GM18499 (cell line): ENCODE measurements around the gene RAG2.
A peak's percentile ranks its signal among the peaks of the same experiment; 100 is the strongest.

ENCODE experiments used
- ATAC-seq: cut with Tn5 transposase; IDR thresholded peaks from one replicate; pipeline ENCODE4 v1.9.1; 2021; ENCODE audit warnings: moderate number of reproducible peaks; ENCODE audit not compliant: insufficient read depth, unreplicated experiment

RAG2 gene

DNA sequence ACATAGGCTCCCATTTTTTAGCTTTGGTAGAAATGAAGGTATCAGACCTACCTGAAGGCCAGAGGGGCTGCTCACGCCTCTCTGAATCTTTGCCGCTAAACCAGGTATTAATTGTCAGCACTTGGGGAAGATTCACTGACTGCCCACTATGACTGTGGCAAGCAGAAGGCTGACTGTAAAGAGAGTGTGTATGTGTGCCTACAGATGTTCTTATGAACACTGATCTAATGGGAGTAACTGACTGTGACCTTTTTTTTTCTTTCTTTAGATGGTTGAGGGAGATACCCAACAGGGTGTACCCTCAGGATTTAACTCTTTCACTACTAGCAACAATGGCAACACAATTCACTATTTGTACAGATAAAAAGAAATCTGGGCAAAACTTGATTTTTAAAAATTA lies at the start of gene RAG2:
Gene RAG2 (minus strand): TSS at position 186 of the 400 bp plus-strand sequence. CDS start 4,068 bp downstream, outside the sequence.
- ATAC-seq = no peak

DNA sequence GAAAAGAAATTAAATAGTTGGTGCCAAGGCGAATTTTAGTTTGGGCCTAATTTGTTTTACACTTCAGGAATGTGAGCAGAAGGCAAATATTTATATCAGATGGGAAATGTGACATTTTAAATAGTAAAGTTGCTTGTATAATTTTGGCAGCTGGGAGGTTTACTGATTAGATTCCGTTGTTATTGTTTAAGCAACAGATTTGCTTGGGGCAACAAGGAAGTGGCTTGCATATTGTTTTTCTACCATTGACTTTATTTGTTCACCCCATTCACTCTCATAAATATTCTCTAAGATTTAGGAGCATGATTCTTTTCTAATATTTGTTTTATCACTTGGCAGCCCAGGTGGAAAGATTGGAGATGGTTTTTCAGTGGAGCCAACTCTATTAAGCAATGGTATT lies 40.5 kb upstream of the RAG2 start:
- no peak for ATAC-seq

DNA sequence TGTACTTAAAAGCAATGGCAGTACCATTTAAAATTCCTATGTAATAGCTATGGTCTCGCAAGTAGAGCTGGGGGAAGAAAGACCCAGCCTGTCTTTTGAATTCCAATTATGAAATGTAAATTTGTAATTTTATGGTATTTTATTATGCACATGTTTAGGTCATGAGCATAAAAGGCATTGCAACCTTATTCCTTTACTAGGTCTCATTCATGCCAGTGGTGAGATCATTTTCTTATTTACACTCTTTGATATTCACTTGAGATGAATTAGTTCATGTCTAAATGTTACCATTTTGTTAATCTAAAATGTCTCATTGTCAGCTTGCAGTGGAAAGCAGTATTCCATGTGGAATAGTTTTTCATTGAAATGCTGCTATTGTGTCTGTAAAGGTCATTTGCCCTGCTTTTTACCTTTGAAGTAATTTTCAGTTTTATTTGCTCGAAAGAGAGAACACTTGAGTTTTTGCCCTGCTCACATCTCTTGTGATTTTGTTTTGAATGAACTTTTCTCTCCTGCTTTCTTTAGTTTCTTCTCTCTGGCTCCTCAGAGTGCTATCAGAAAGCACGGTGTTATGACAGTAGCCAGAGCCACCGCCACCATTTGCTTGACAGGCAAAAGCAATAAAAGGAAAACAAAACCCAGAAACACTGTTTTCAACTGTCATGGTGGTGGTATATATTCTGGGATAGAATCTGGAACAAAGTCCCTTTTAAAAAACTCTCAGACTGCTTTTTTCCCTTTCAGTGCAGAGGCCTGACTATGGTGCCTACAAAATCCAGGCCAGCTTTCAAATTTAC lies 37.2 kb upstream of the RAG2 start:
- no peak for ATAC-seq

GRCh38 chr11:36631774-36632173 lies 33.7 kb upstream of the RAG2 start:
- ATAC-seq = peak; percentile 79

- no peak for ATAC-seq
Measured at GRCh38 chr11:36628765-36629244, 30.8 kb upstream of the RAG2 start.

- no peak for ATAC-seq
Measured at GRCh38 chr11:36628141-36628540, 30.1 kb upstream of the RAG2 start.

GRCh38 chr11:36627471-36627870 lies 29.4 kb upstream of the RAG2 start:
- ATAC-seq = no peak

DNA sequence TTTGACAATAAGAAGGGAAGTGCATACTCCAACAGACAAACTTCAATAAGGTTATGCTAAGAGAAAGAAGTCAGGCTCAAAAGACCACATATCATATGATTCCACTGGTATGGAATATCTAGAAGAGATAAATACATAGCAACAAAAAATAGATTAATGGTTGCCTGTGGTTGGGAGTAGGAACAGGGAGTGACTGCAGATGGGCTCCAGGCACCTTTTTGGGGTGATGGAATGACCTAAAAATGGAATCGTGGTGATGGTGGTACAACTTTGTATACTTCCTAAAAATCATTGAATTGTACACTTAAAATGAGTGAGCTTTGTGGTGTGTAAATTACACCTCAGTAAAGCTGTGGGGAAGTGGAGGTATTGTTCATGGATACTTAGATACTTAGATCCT lies 29.0 kb upstream of the RAG2 start:
- ATAC-seq = no peak

DNA sequence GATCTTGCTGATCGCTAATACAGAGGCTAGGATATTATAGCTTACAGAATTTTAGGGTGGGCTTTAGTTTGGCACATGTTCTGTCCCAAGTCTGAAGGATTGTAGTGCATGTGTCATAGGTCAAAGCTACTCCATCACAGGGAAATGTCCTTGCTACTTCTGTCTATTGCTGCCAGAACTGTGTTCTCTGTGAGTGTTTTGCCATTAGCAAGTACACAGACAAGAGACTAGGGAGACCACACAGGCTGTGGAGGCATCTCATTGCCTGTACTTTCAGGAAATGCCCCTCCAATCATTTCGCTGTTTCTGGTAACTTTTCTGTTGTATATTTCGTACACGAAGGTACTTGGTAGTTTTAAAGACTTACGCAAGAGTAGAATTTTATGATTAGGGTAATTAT lies 25.5 kb upstream of the RAG2 start:
- no peak for ATAC-seq

DNA sequence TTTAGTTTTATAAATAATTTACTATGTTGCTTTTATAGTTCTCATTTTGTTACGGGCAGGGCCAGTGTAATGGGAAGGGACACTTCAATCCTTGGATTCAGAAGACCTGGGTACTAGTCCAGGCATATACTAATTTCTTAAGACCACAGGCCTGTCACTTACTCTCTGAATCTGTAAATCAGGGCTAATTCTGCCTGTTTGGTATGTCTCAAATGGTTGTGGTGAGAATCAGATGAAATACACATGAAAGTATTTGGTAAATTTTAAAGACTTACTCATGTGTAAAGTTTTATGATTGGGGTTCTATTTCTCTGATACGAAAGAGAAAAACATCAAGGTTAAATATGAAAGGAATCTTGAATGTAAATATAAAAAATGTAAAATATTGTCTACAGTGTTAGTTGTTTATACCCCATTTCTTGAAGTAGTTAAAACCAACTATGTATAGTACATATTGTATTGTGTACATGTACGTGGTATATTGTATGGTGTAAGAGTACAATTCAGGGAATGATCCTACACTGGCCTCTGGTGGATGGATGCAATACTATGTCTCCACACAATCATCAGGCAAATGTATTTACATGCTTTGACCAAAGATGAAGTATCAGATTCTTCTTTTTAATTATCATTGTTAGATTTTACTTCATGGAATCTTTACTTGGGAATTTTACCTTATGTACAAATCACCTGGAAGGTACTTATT lies 24.5 kb upstream of the RAG2 start:
- ATAC-seq = peak; percentile 74

DNA sequence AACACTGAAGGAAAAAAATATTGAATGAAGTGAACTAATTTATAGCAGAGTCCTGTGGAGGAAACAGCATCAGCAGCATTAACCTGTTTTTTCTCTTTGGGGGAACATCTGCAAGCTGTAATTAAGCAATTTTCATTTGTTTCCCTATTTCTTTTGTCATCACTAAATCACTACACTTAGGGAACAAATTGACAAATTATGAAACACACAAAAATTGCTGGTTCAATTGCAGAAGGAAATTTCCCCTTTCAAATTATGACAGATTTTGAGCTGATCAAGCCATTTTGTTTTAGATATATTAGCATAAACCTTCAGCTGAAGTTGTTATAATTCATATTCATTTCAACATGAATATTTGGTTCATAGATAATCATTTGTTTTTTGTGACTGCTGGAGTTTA lies 22.2 kb upstream of the RAG2 start:
- no peak for ATAC-seq

- ATAC-seq = no peak
Measured at GRCh38 chr11:36619502-36619901, 21.5 kb upstream of the RAG2 start.

GRCh38 chr11:36618363-36619047 lies 20.5 kb upstream of the RAG2 start:
- no peak for ATAC-seq

- ATAC-seq = no peak
Measured at GRCh38 chr11:36617543-36618362, 19.7 kb upstream of the RAG2 start.

DNA sequence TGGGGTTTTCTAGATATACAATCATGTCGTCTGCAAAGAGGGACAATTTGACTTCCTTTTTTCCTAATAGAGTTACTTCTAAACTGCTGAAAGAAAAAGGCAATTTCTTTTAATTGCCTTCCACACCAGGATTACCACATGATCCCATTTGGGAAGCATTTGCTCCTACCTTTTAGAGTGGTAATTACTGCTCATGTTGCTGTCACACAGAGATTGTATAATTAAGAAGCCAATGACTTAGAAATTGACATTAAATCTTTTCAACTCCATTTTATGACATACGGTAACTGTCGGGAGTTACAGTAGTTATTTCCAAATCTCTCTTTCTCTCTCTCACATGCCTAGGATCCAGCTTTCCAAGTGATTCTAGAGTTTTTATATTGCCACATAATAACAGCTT lies 17.8 kb upstream of the RAG2 start:
- ATAC-seq = no peak

DNA sequence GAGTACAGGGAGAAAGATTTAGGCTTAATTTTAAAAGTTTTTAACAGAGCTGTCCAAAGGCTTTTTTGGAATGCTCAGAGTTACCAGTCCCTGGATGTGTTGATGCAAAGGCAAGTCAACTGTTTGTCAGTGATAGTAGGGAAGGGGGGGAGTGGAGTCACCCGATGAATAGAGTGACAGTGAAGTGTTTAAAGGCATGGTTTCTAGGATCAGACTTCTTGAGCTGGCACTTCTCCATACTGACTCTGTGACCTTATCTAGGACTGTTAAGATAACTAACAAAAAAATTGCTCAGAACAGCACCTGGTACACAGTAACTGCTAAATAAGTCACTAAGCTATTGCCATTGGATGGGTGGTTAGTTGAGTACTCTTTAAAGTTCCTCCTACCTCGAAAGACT lies 11.3 kb upstream of the RAG2 start:
- ATAC-seq = no peak

DNA sequence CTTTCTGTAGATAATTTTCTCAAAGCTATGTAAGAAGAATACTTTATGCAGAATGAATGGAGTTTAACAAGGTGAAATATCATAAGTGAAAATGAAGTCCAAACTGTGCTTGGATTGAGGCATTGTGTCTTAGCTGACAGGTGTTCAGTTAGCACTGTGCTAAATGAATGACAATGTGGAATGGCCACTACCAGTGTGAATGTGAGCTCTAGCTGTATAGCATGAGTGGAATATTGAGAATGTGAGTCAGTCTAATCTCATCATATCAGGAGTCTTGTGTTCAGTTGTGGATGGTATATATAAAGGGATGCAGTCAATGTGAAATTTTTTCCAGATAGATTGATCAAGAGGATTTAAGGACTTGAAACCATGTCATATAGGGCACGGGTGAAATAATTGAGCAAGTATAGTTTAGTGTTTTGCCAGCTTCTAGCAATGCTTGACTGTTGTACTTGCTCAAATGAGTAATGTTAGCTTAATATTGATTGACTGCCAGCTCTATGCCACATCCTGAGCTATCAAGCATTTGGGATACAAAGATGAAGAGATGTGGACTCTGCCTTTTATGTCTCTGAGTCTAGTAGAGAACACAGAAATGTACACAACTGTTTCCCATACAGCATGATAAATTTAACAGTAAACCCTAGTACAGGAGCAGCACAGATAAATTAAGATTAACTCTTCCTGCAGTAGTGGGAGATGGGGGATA lies 10.6 kb upstream of the RAG2 start:
- no peak for ATAC-seq

DNA sequence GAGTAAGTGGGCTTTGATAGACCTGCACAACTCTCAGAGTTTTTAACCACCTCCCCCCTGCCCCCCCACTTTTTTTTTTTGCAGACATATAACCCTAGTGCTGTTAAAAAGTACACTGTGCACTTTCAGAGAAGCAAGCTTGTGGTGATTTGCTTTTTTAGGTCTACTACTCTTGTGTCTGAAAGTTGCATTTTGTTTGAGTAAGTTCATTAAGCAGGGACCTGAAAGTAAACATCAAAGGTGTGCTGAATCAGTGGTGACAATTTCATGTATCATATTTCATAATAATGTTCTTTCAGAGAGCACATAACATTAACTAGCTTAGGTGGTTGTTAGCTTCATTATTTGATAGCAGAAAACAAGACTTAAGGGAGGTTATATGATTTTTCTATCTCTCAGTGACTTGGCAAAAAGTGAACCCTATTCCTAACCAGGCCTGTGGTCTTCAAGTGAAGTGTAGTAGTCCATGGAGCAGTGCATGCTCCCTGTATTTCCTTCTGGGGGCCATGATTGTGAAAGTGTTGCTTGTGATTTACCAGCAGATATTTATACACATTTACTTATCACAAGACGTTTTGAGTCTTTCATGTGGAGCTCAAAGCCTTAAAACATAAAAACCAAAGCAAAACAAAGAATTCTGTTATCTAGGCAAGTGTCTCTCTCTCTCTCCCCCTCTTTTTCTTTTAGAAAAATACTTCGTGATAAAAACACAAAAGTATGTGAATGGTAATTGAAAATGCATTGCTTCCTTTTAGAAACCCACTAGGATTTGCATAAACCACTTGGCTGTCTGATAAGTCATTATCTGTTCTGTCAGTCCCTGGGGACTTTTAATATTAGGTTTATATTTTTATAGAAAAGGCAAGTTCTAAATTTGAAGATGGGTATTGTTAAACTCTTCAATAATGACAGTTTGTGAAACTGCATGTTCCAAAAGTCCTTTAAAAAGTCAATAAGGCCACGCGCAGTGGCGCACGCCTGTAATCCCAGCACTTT lies 7.5 kb upstream of the RAG2 start:
- peak; percentile 59 for ATAC-seq
